ENCODE data around the gene IGSF9B. TPM values are rescaled to one million over a fixed set of nuclear protein-coding genes. Genes with fewer than 3 reads are reported as not detected.

The IGSF9B gene
- total RNA-seq, 2 donors from 2014 or later, result 1.6 to 3.3 TPM

GRCh38 chr11:133951327-133952198 lies 5.2 kb downstream of the IGSF9B start:
- 58% methylated on average over 16 to 32 of the region's 32 CpGs for WGBS, 2 donors
- Histone ChIP-seq H3K4me1 (peaks cover 11% of the 10 kb centered on the region), H3K36me3 (replicated peaks in 1 of 2; ENCODE audit: insufficient read depth in 1 of 2, low read depth in 2 of 2) (no peaks in the 10 kb centered on the region), H3K9me3 (no peaks in the 10 kb centered on the region), H3K27me3 (peaks cover 0 to 14% of the 10 kb centered on the region in 2 donors), H3K27ac (no peak overlapping the region), H3K4me3 (no peak overlapping the region)
- intact Hi-C loops (cut with DNase I), result no loop called here
- TF ChIP-seq POLR2A (IDR thresholded peaks at IDR 0.05) (no peak), CTCF (IDR thresholded peaks at IDR 0.05) (no peak)
- ATAC-seq, result no peak
- no peak for DNase-seq

- H3K4me1 ChIP-seq, result peaks cover 8% of the 10 kb centered on the region
Measured at GRCh38 chr11:133950874-133951326, 5.9 kb downstream of the IGSF9B start.

GRCh38 chr11:133950421-133950820 lies 6.3 kb downstream of the IGSF9B start:
- TF ChIP-seq CTCF (IDR thresholded peaks at IDR 0.05) (no peak), POLR2A (IDR thresholded peaks at IDR 0.05) (no peak)
- H3K4me1 ChIP-seq, result peaks cover 4% of the 10 kb centered on the region
- DNase-seq, result no peak
- no peak for ATAC-seq
- H3K36me3 ChIP-seq (replicated peaks in 1 of 2; ENCODE audit: insufficient read depth in 1 of 2, low read depth in 2 of 2), result no peaks in the 10 kb centered on the region
- no peak overlapping the region for H3K27ac ChIP-seq
- intact Hi-C loops (cut with DNase I), result no loop called here
- peaks cover 0 to 13% of the 10 kb centered on the region in 2 donors for H3K27me3 ChIP-seq
- H3K9me3 ChIP-seq, result no peaks in the 10 kb centered on the region
- no peak overlapping the region for H3K4me3 ChIP-seq
- 88 to 92% methylated on average over 11 to 12 of the region's 12 CpGs for WGBS, 2 donors

More at GRCh38 chr11:133950874-133951326, 5.9 kb downstream of the IGSF9B start:
- 60 to 73% methylated on average over 16 to 17 of the region's 17 CpGs for WGBS, 2 donors
- intact Hi-C loops (cut with DNase I), result no loop called here
- Histone ChIP-seq H3K4me3 (no peak overlapping the region), H3K36me3 (replicated peaks in 1 of 2; ENCODE audit: insufficient read depth in 1 of 2, low read depth in 2 of 2) (no peaks in the 10 kb centered on the region), H3K9me3 (no peaks in the 10 kb centered on the region), H3K27ac (no peak overlapping the region), H3K27me3 (peaks cover 0 to 14% of the 10 kb centered on the region in 2 donors)
- TF ChIP-seq POLR2A (IDR thresholded peaks at IDR 0.05) (no peak), CTCF (IDR thresholded peaks at IDR 0.05) (no peak)
- ATAC-seq (no peak), DNase-seq (no peak)

GRCh38 chr11:133949129-133949528 lies 7.6 kb downstream of the IGSF9B start:
- WGBS, 2 donors, result 74 to 93% methylated on average over 6 of the region's 6 CpGs
- intact Hi-C loops (cut with DNase I), result no loop called here
- H3K27me3 ChIP-seq, result peaks cover 0 to 3% of the 10 kb centered on the region in 2 donors

More at GRCh38 chr11:133949129-133949528, 7.6 kb downstream of the IGSF9B start:
- TF ChIP-seq POLR2A (IDR thresholded peaks at IDR 0.05), result no peak
- TF ChIP-seq CTCF (IDR thresholded peaks at IDR 0.05), result no peak
- Histone ChIP-seq H3K27ac (no peak overlapping the region), H3K9me3 (no peaks in the 10 kb centered on the region), H3K4me1 (no peaks in the 10 kb centered on the region), H3K4me3 (no peak overlapping the region), H3K36me3 (replicated peaks in 1 of 2; ENCODE audit: insufficient read depth in 1 of 2, low read depth in 2 of 2) (no peaks in the 10 kb centered on the region)
- DNase-seq (no peak), ATAC-seq (no peak)

All from body of pancreas (tissue), 4 donors.